Mesenchymal stem cell (in vitro differentiated cells and primary cell): ENCODE measurements around the gene IL16.

ENCODE experiments used
- DNase-seq: peaks from one replicate; pipeline ENCODE4 v3.0.0-alpha.2; 2013
- H2AFZ ChIP-seq: one replicate; pipeline ENCODE4 v1.6.1; 2013; ENCODE audit warnings: low read depth, mild to moderate bottlenecking, control low read depth, inconsistent platforms, low read length, moderate library complexity
- H2AK5ac ChIP-seq: 2 replicates; pipeline ENCODE4 v1.6.1; 2013; ENCODE audit warnings: low read length, moderate library complexity, mild to moderate bottlenecking, inconsistent platforms; ENCODE audit not compliant: severe bottlenecking
- H2BK120ac ChIP-seq: one replicate; pipeline ENCODE4 v1.6.1; 2013; ENCODE audit warnings: low read depth, mild to moderate bottlenecking, inconsistent platforms, low read length, moderate library complexity
- H2BK12ac ChIP-seq, 2 experiments: one replicate each; pipeline ENCODE4 v1.6.1; 2013; ENCODE audit warnings: inconsistent platforms in 2 of 2, low read length in 2 of 2, mild to moderate bottlenecking in 2 of 2, moderate library complexity in 2 of 2, control low read depth in 1 of 2
- H2BK15ac ChIP-seq: one replicate; pipeline ENCODE4 v1.6.1; 2013; ENCODE audit warnings: mild to moderate bottlenecking, low read depth, inconsistent platforms; ENCODE audit not compliant: poor library complexity, severe bottlenecking
- H2BK5ac ChIP-seq: 2 replicates; pipeline ENCODE4 v1.6.1; 2013; ENCODE audit warnings: low read depth, mild to moderate bottlenecking, low read length, control low read depth, inconsistent platforms; ENCODE audit not compliant: poor library complexity, severe bottlenecking
- H3K14ac ChIP-seq, 2 experiments: one replicate each; pipeline ENCODE4 v1.6.1; 2013; ENCODE audit warnings: inconsistent platforms in 2 of 2, low read length in 2 of 2, control low read depth in 1 of 2, mild to moderate bottlenecking in 1 of 2, moderate library complexity in 1 of 2
- H3K18ac ChIP-seq, 2 experiments: one replicate each; pipeline ENCODE4 v1.6.1; 2013; ENCODE audit warnings: inconsistent platforms in 2 of 2, low read length in 2 of 2, control low read depth in 1 of 2, low read depth in 1 of 2, mild to moderate bottlenecking in 1 of 2
- H3K23ac ChIP-seq, 2 experiments: one replicate each; pipeline ENCODE4 v1.6.1; 2013; ENCODE audit warnings: inconsistent platforms in 2 of 2, low read length in 2 of 2, mild to moderate bottlenecking in 2 of 2, moderate library complexity in 2 of 2, control low read depth in 1 of 2
- H3K27ac ChIP-seq: 2 replicates; pipeline ENCODE4 v1.5.1; 2013; ENCODE audit warnings: mild to moderate bottlenecking, moderate library complexity, low read length, control low read depth, inconsistent platforms; ENCODE audit not compliant: poor library complexity, severe bottlenecking
- H3K27me3 ChIP-seq, 2 experiments: 2 replicates each; pipeline versions ENCODE4 v1.6.1 to v1.7.0; 2013; ENCODE audit warnings: low read length in 2 of 2, mild to moderate bottlenecking in 2 of 2, moderate library complexity in 2 of 2, control low read depth in 1 of 2, inconsistent platforms in 1 of 2; ENCODE audit not compliant: control insufficient read depth in 1 of 2, insufficient read depth in 1 of 2
- H3K36me3 ChIP-seq, 2 experiments: 2 replicates each; pipeline versions ENCODE4 v1.6.1 to v1.7.0; 2013; ENCODE audit warnings: low read length in 2 of 2, control low read depth in 1 of 2, inconsistent platforms in 1 of 2, low read depth in 1 of 2, mild to moderate bottlenecking in 1 of 2; ENCODE audit not compliant: insufficient read depth in 2 of 2, control insufficient read depth in 1 of 2
- H3K4ac ChIP-seq, 2 experiments: one replicate each; pipeline ENCODE4 v1.6.1; 2013; ENCODE audit warnings: inconsistent platforms in 2 of 2, low read length in 2 of 2, mild to moderate bottlenecking in 2 of 2, moderate library complexity in 2 of 2, control low read depth in 1 of 2, low read depth in 1 of 2
- H3K4me1 ChIP-seq: 2 replicates; pipeline ENCODE4 v1.6.1; 2013; ENCODE audit warnings: low read depth, low read length, control low read depth; ENCODE audit not compliant: control insufficient read depth, insufficient read depth
- H3K4me2 ChIP-seq: 2 replicates; pipeline ENCODE4 v1.6.1; 2013; ENCODE audit warnings: low read length, mild to moderate bottlenecking, inconsistent platforms; ENCODE audit not compliant: poor library complexity, severe bottlenecking
- H3K4me3 ChIP-seq, 2 experiments: 2 replicates each; pipeline versions ENCODE4 v1.5.1 to v1.7.0; 2013; ENCODE audit warnings: low read length in 2 of 2, mild to moderate bottlenecking in 2 of 2, control low read depth in 1 of 2, low read depth in 1 of 2; ENCODE audit not compliant: insufficient read depth in 1 of 2
- H3K79me1 ChIP-seq: replicated peaks from 2 replicates; pipeline ENCODE4 v1.6.1; 2013; ENCODE audit warnings: mild to moderate bottlenecking, control low read depth, low read length, inconsistent platforms; ENCODE audit not compliant: poor library complexity, severe bottlenecking
- H3K9ac ChIP-seq: 2 replicates; pipeline ENCODE4 v1.7.0; 2013; ENCODE audit warnings: mild to moderate bottlenecking, low read length, moderate library complexity
- H3K9me3 ChIP-seq: 2 replicates; pipeline ENCODE4 v1.7.0; 2013; ENCODE audit warnings: mild to moderate bottlenecking, low read length; ENCODE audit not compliant: control insufficient read depth
- H4K8ac ChIP-seq: one replicate; pipeline ENCODE4 v1.6.1; 2013; ENCODE audit warnings: inconsistent platforms, mild to moderate bottlenecking, low read length, moderate library complexity
- H4K91ac ChIP-seq: one replicate; pipeline ENCODE4 v1.6.1; 2013; ENCODE audit warnings: mild to moderate bottlenecking, low read length, inconsistent platforms
- WGBS: methylation state at CpG from one replicate; pipeline ENCODE4 v1.1.7; 2013; ENCODE audit warnings: mixed read lengths; 5-methylcytosine and 5-hydroxymethylcytosine counted together

The IL16 gene

GRCh38 chr15:81190922-81191507 is 5.7 kb upstream of the IL16 start:
- Histone ChIP-seq H3K14ac (no peak overlapping the region), H3K4ac (no peak overlapping the region)

GRCh38 chr15:81191701-81192100 is 5.0 kb upstream of the IL16 start:
- H3K4me3 ChIP-seq: no peak overlapping the region
- no peak overlapping the region for H3K14ac ChIP-seq
- no peak overlapping the region for H2BK15ac ChIP-seq
- H3K9me3 ChIP-seq: no peaks in the 10 kb centered on the region
- H3K4ac ChIP-seq: no peak overlapping the region
- DNase-seq: no peak
- H3K4me1 ChIP-seq: no peaks in the 10 kb centered on the region
- H3K18ac ChIP-seq: no peak overlapping the region
- no peak overlapping the region for H3K4me2 ChIP-seq
- 71% methylated on average over 2 of the region's 3 CpGs for WGBS
- no peak overlapping the region for H2BK12ac ChIP-seq
- no peak overlapping the region for H2AFZ ChIP-seq
- no peak overlapping the region for H2BK120ac ChIP-seq
- H3K79me1 ChIP-seq: no peaks in the 10 kb centered on the region
- no peak overlapping the region for H3K27ac ChIP-seq
- no peaks in the 10 kb centered on the region for H3K27me3 ChIP-seq
- no peak overlapping the region for H3K23ac ChIP-seq
- H3K36me3 ChIP-seq: no peaks in the 10 kb centered on the region
- no peak overlapping the region for H2BK5ac ChIP-seq
- H2AK5ac ChIP-seq: no peak overlapping the region
- peak overlapping the region; percentile 1 for H3K9ac ChIP-seq
- H4K91ac ChIP-seq: no peak overlapping the region
- no peak overlapping the region for H4K8ac ChIP-seq

More at GRCh38 chr15:81190922-81191507, 5.7 kb upstream of the IL16 start:
- Histone ChIP-seq H2AFZ (no peak overlapping the region), H4K91ac (no peak overlapping the region), H2BK120ac (no peak overlapping the region), H3K18ac (no peak overlapping the region), H3K9ac (peak overlapping the region; percentile 70), H3K27ac (no peak overlapping the region), H3K9me3 (no peaks in the 10 kb centered on the region), H3K27me3 (no peaks in the 10 kb centered on the region), H2BK5ac (no peak overlapping the region), H3K79me1 (no peaks in the 10 kb centered on the region), H3K4me2 (no peak overlapping the region), H3K4me3 (no peak overlapping the region), H2AK5ac (no peak overlapping the region), H2BK12ac (no peak overlapping the region), H3K23ac (no peak overlapping the region), H3K36me3 (no peaks in the 10 kb centered on the region), H2BK15ac (no peak overlapping the region), H4K8ac (no peak overlapping the region), H3K4me1 (no peaks in the 10 kb centered on the region)
- no peak for DNase-seq
- 93% methylated on average over 2 of the region's 3 CpGs for WGBS

- Histone ChIP-seq H3K4ac (no peak overlapping the region), H3K4me1 (no peaks in the 10 kb centered on the region), H3K27ac (no peak overlapping the region), H3K4me3 (no peak overlapping the region), H3K27me3 (no peaks in the 10 kb centered on the region), H4K8ac (no peak overlapping the region), H3K18ac (no peak overlapping the region), H3K9me3 (no peaks in the 10 kb centered on the region), H2BK120ac (no peak overlapping the region), H3K9ac (no peak overlapping the region), H3K4me2 (no peak overlapping the region), H2AFZ (no peak overlapping the region), H4K91ac (no peak overlapping the region), H2BK5ac (no peak overlapping the region), H2BK12ac (no peak overlapping the region), H3K23ac (no peak overlapping the region), H3K14ac (no peak overlapping the region), H3K36me3 (no peaks in the 10 kb centered on the region), H3K79me1 (no peaks in the 10 kb centered on the region), H2BK15ac (no peak overlapping the region), H2AK5ac (no peak overlapping the region)
- 80% methylated on average over 2 of the region's 5 CpGs for WGBS
- DNase-seq: no peak
Measured at GRCh38 chr15:81194723-81195122, 2.0 kb upstream of the IL16 start.

- H3K4me2 ChIP-seq: no peak overlapping the region
- H2BK5ac ChIP-seq: no peak overlapping the region
- no peak overlapping the region for H3K23ac ChIP-seq
- 74% methylated on average over 7 of the region's 8 CpGs for WGBS
- H4K91ac ChIP-seq: no peak overlapping the region
- no peak overlapping the region for H3K27ac ChIP-seq
- no peaks in the 10 kb centered on the region for H3K4me1 ChIP-seq
- no peak overlapping the region for H3K9ac ChIP-seq
- H2BK120ac ChIP-seq: no peak overlapping the region
- no peak overlapping the region for H2AK5ac ChIP-seq
- no peaks in the 10 kb centered on the region for H3K27me3 ChIP-seq
- no peaks in the 10 kb centered on the region for H3K36me3 ChIP-seq
- H2BK12ac ChIP-seq: no peak overlapping the region
- no peak overlapping the region for H3K4ac ChIP-seq
- DNase-seq: no peak
- H3K14ac ChIP-seq: no peak overlapping the region
- H3K4me3 ChIP-seq: no peak overlapping the region
- no peak overlapping the region for H2AFZ ChIP-seq
- no peak overlapping the region for H3K18ac ChIP-seq
- no peak overlapping the region for H4K8ac ChIP-seq
- H3K9me3 ChIP-seq: no peaks in the 10 kb centered on the region
- no peak overlapping the region for H2BK15ac ChIP-seq
- no peaks in the 10 kb centered on the region for H3K79me1 ChIP-seq
Measured at GRCh38 chr15:81195339-81195864, 1.3 kb upstream of the IL16 start.
